GM21576 (cell line): ENCODE results near the gene GFM2.
A peak's percentile ranks its signal among the peaks of the same experiment; 100 is the strongest.
"Not testable (repeated sequence)": the region's sequence is repeated elsewhere in the genome, so short reads cannot be mapped to it uniquely, and the experiment has no call there.

Source experiments
- ATAC-seq: cut with Tn5 transposase; IDR thresholded peaks from one replicate; pipeline ENCODE4 v1.9.1; 2021; ENCODE audit warnings: mild to moderate bottlenecking, moderate library complexity; ENCODE audit not compliant: unreplicated experiment

The GFM2 gene

GRCh38 chr5:74725331-74725730, 41.6 kb downstream of the GFM2 start:
- no peak for ATAC-seq

- ATAC-seq: no peak
These were observed 44.6 kb downstream of the GFM2 start for GRCh38 chr5:74722271-74722670.

DNA sequence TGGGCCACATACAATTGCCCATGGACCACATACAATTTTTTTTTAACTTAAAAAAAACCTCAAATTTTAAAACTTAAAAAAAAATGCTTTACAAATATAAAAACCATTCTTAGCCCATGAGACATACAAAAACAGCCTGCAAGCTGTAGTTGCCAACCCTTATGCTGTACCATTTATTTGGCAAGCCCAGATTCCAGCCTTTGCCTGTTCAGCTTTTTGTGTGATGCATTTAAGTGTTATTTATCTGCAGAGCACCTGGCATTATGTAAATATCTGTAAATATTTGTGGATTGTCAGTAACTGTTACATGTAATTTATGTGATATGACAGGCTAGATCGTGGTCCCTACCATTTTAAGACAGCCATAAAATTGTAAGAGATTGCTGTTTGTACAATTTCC, 49.3 kb downstream of the GFM2 start:
- no peak for ATAC-seq

DNA sequence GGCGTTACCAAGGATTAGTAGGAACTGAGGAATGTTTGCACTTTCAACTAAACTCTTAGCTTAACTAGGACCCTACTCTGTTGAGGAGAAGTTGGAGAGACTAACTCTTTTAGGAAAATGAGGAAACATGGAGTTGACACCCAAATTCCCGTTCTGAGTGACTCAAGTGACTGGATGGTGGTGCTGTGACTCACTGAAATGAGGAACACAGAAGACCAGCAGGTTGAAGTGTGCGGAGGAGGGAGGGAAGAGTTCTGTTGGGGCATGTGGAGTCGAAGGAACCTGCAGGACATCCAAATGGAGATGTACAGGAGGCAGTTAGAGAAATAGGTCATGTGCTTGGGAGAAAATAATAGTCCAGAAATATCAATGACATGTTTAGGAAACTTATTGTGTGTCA, 73.7 kb downstream of the GFM2 start:
- ATAC-seq: no peak

DNA sequence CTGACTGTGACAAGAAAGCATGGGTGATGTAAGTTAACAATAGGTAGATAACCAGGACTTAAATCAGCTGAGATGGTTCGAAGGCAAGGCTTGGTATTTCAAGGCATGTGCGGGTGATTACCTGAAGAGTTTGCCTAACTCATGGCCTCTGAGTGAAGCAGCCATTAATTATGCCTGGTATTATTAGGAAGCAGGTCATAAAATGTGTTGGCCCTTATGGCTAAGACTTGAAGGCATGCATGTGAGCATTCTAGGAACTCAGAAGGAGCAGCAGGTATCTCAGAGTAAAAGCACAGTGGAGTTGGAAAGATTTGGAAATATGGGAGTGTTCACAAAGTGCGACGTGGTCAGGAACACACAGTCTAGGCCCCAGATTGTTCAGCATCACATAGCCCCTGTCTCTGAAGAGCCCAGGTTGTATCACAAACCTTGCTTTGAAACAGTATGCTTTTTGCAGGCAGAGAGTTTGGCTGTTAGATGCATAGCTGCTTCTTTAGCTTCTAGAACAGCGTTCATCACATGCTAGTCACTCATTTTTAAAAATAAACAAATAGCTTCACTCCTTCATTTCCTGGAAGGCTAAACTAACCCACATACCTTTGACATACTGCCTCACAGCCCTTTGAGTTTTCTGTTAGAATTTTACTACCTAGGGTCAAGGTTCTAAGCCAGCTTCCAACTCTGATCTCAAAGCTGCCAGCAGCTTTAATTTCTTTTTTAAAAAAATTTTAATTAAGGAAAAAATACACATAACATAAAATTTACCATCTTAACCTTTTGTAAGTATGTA, 79.8 kb downstream of the GFM2 start:
- ATAC-seq: no peak

GRCh38 chr5:74685979-74686631, 80.8 kb downstream of the GFM2 start:
- ATAC-seq: peak; percentile 58

DNA sequence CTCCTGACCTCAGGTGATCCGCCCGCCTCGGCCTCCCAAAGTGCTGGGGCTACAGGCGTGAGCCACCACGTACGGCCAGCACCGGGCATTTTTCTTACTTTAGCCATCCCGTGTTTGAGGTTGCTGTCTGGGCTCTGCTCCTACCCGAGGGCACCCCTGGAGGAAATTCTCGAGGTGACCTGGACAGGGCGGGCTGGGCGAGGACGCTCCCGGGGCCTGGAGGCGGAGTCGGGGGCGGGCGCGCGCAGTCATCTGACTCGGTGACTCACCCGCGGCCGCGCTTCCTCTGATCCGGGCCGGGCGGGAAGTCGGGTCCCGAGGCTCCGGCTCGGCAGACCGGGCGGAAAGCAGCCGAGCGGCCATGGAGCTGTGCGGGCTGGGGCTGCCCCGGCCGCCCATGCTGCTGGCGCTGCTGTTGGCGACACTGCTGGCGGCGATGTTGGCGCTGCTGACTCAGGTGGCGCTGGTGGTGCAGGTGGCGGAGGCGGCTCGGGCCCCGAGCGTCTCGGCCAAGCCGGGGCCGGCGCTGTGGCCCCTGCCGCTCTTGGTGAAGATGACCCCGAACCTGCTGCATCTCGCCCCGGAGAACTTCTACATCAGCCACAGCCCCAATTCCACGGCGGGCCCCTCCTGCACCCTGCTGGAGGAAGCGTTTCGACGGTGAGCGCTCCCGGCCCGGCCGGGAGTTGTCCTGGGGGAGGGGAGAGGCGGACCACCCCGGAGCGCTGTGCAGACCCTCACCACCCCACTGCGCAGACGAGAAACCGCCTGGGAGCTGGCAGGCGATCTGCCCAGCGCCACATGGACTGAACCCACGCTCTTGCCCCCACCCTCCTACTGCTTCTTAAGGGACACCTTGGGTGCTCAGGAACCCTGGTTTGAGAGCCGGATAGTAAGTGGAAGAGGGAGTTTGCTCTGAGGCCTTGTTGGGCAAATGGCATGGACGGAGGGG, 81.7 kb downstream of the GFM2 start, which contains the start of gene HEXB:
TSS of gene HEXB (plus strand) at position 334 of the 952 bp plus-strand sequence. CDS start at position 362, 28 bp downstream.
- ATAC-seq: peak; percentile 77

DNA sequence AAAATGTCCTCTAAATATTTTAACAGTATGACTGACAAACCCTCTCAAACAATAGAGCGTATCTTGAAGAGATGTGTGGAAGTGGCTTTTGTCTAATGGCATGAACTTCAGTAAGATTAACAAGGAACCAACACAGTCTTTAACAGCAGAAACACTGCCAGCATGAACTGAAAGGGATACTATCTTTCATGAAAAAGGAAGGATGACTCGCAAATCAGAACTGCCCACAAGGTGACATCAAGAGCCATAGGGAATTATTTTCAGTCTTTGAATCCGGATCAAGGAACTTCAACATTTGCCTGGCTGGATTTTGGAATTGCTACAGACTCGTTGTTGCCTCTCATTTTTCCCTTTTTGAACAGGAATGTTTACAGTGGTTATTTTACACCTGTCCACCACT, 87.0 kb downstream of the GFM2 start:
- ATAC-seq: no peak

DNA sequence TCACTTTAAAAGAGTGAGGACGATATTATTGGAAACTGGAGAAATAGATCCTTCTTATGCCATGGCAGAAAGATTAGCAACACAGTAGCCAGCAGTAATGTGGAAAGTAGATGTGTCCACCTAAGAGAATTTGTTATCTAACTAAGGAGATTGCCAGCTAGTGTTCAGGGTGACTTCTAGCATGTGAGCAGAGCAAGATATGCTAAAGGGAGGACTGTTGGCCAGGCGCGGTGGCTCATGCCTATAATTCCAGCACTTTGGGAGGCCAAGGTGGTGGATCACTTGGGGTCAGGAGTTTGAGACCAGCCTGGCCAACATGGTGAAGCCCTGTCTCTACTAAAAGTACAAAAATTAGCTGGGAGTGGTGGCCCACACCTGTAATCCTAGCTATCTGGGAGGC, 87.6 kb downstream of the GFM2 start:
- not testable (repeated sequence) for ATAC-seq

DNA sequence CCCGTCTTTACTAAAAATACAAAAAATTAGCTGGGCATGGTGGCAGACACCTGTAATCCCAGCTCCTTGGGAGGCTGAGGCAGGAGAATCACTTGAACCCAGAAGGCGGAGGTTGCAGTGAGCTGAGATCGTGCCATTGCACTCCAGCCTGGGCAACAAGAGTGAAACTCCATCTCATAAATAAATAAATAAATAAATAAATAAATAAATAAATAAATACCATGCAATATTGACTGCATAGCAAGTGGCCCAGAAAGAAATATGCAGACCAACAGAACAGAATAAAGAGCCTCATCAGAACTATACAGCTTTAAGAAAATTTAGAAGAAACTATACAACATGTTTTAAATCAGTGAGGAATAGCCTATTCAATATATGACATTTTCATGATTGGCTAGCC, 88.8 kb downstream of the GFM2 start:
- ATAC-seq: not testable (repeated sequence)

- ATAC-seq: not testable (repeated sequence)
These were observed 90.5 kb downstream of the GFM2 start for GRCh38 chr5:74676466-74676865.

- ATAC-seq: no peak
These were observed 93.7 kb downstream of the GFM2 start for GRCh38 chr5:74673011-74673790.

- ATAC-seq: no peak
These were observed 94.6 kb downstream of the GFM2 start for GRCh38 chr5:74672215-74672877.
